ENCODE measurements around the gene NR1H3. TPM values are rescaled to one million over a fixed set of nuclear protein-coding genes. Genes with fewer than 3 reads are reported as not detected.

Gene NR1H3
- total RNA-seq, 1 donor from 2014 or later = 23.5 TPM

DNA sequence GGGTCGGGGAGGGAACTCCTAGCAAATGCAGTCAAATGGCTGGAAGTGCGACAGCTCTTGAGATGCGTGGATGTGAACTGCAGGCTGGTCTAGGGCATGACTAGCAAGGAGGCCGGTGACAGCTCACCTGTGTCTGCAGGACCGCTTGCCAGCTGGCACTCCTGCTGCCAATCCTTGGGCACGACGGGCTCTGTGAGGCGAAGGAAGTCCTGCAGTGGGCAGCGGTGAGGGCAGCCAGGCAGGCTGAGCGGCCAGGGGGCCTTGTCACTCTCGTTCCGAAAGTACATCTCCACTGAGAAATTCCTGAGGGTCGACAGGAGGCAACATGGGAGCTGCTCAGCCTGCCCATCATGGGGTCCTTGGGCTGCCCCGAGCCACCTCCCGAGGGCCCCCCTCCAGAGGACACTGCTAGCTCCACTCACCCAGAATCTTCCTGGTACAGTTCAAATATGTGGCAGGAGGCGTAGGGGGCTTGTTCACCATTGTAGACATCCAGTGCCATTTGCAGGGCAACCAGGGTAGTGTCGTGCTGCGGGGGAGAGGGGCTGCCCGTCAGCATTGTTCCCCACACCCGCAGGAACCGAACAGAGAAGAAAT lies 15.1 kb upstream of the NR1H3 start:
- H3K9ac ChIP-seq (ENCODE audit: low read depth in 1 of 3, low read length in 3 of 3) = no peak overlapping the region
- H3K9me3 ChIP-seq (ENCODE audit: control insufficient read depth in 3 of 3, low read length in 3 of 3) = no peaks in the 10 kb centered on the region
- H3K4me1 ChIP-seq (ENCODE audit: control insufficient read depth in 3 of 3, insufficient read depth in 3 of 3, low read length in 3 of 3) = peaks cover 11 to 14% (median 12%) of the 10 kb centered on the region in 3 donors
- no peak overlapping the region for H3K4me3 ChIP-seq (ENCODE audit: low read length in 3 of 3)
- no peak overlapping the region for H3K27ac ChIP-seq (ENCODE audit: low read depth, low read length)
- H3K27me3 ChIP-seq (ENCODE audit: control insufficient read depth in 3 of 3, insufficient read depth in 3 of 3, low read length in 3 of 3) = no peaks in the 10 kb centered on the region
- H3K36me3 ChIP-seq (ENCODE audit: control insufficient read depth in 3 of 3, insufficient read depth in 3 of 3, low read length in 3 of 3) = peaks cover 71 to 79% (median 74%) of the 10 kb centered on the region in 3 donors

DNA sequence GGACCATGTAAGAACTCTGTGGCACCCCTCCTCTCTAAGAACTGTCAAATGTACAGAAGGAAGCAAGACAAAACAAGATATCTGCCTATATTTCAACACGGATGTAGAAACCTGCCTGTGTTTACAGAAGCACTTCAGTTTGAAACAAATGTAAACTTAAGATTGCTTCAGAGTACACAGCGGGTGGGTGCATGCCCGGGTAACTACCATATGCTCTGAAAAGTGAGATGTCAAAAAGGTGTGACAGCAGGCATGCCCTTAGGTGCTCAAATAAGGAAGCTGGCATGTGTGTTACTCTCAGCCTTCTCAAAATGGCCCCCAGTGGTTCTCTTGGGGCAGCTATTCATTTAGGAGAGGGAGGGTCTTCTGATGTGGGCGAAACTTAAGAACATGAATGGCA lies 14.3 kb upstream of the NR1H3 start:
- no peaks in the 10 kb centered on the region for H3K9me3 ChIP-seq (ENCODE audit: control insufficient read depth in 3 of 3, low read length in 3 of 3)
- H3K27ac ChIP-seq (ENCODE audit: low read depth, low read length) = no peak overlapping the region
- H3K9ac ChIP-seq (ENCODE audit: low read depth in 1 of 3, low read length in 3 of 3) = no peak overlapping the region
- peaks cover 70 to 73% (median 72%) of the 10 kb centered on the region in 3 donors for H3K36me3 ChIP-seq (ENCODE audit: control insufficient read depth in 3 of 3, insufficient read depth in 3 of 3, low read length in 3 of 3)
- no peaks in the 10 kb centered on the region for H3K27me3 ChIP-seq (ENCODE audit: control insufficient read depth in 3 of 3, insufficient read depth in 3 of 3, low read length in 3 of 3)
- H3K4me1 ChIP-seq (ENCODE audit: control insufficient read depth in 3 of 3, insufficient read depth in 3 of 3, low read length in 3 of 3) = peaks cover 16 to 19% (median 17%) of the 10 kb centered on the region in 3 donors
- H3K4me3 ChIP-seq (ENCODE audit: low read length in 3 of 3) = no peak overlapping the region

DNA sequence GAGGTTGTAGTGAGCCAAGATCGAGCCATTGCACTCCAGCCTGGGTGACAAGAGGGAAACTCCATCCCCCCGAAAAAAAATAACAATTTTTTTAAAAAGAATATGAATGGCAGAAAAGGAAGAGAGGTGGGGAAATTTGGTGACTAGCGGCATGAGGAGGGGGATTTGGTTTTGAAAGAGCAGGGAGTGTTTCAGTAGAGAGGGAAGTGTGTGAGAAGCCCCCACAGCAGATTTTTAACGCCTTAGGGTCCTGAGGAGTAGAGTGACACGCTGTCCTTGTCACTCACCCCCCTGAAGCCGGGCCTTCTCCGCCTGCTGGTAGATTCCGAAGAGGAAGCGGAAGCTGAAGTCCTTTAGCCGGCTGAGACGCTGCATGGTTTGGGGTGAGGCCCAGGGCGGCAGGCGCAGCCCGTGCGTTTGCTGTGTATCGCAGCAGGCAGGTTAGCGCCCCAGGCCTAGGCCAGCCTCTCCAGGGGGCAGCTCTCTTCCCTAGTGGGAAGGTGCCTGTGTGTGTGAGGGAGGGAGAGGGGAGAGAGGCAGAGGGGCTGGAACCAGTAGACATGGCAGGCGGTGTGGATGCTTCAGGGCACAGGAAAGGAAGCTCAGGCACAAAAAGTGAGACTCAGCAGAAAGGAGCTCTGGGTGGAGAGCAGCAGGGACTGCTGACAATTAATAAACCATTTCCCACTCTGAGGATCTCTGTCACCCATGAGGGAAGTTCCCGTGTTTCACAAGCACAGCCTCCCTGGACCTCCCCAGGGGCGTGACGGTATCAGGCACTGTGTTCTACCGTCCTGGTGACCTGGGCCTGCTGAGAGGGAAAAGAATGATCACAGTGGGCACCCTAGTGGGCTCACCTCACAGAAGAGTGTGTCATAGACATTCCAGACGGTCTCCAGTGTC lies 13.1 kb upstream of the NR1H3 start:
- H3K9ac ChIP-seq (ENCODE audit: low read depth in 1 of 3, low read length in 3 of 3) = no peak overlapping the region
- H3K36me3 ChIP-seq (ENCODE audit: control insufficient read depth in 3 of 3, insufficient read depth in 3 of 3, low read length in 3 of 3) = peaks cover 60 to 61% (median 61%) of the 10 kb centered on the region in 3 donors
- peak overlapping the region; percentile 15 for H3K27ac ChIP-seq (ENCODE audit: low read depth, low read length)
- peaks cover 23 to 28% (median 24%) of the 10 kb centered on the region in 3 donors for H3K4me1 ChIP-seq (ENCODE audit: control insufficient read depth in 3 of 3, insufficient read depth in 3 of 3, low read length in 3 of 3)
- H3K9me3 ChIP-seq (ENCODE audit: control insufficient read depth in 3 of 3, low read length in 3 of 3) = no peaks in the 10 kb centered on the region
- no peaks in the 10 kb centered on the region for H3K27me3 ChIP-seq (ENCODE audit: control insufficient read depth in 3 of 3, insufficient read depth in 3 of 3, low read length in 3 of 3)
- no peak overlapping the region for H3K4me3 ChIP-seq (ENCODE audit: low read length in 3 of 3)

DNA sequence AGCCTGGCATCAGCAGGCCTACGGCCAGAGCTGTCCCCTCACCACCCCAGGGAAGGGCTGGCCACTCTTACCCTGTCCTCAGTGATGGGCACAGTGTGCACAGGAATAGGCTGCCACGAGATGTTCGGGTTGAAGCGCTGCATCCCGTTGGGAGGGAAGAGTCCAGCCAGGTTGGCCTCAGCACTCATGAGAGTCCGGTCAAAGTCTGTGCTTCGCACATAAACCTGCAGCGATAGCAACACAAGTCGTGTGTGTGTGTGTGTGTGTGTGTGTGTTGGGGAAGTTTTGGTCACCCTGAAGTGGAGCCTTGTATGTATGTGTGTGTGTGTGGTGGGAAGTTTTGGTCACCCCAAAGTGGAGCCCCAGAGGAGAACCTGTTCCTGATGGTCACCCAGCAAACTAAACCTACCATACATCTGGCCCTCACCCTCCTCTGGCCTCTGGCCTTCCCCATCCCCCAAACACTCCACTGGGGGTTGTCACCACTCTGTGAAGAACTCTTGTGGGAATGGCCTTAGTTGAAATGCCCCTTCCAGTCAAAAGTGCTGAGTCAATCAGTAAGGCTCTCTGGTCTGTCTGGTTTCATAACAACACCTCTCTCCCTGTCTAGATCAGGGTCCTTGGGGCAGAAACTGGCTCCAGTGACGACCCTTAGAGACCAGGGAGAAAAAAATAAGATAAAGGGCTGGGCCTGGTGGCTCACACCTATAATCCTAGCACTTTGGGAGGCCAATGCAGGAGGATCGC lies 12.0 kb upstream of the NR1H3 start:
- peak overlapping the region; percentile 15 for H3K27ac ChIP-seq (ENCODE audit: low read depth, low read length)

DNA sequence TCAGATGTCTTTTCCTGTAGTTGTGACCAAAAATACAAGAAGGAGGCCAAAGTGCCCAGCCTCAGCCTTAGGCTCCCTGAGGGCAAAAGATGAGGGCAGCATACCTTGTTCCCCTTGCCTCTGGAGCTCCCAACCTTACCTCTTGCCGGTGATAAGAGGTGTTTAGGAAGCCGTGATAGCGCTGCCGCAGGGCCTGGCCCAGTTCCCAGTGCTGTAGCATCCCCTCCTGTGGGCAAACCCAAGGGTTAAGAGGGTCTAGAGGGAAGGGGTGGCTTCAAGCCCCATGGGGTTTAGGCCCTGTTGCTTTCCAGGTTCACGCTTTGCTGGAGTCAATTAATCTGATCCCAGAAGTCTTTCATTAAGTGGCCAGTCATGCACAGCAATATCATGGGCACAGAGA lies 10.3 kb upstream of the NR1H3 start:
- Histone ChIP-seq H3K9ac (ENCODE audit: low read depth in 1 of 3, low read length in 3 of 3) (peak overlapping the region in 1 of 3 donors; percentile 97), H3K9me3 (ENCODE audit: control insufficient read depth in 3 of 3, low read length in 3 of 3) (no peaks in the 10 kb centered on the region), H3K27me3 (ENCODE audit: control insufficient read depth in 3 of 3, insufficient read depth in 3 of 3, low read length in 3 of 3) (no peaks in the 10 kb centered on the region), H3K4me1 (ENCODE audit: control insufficient read depth in 3 of 3, insufficient read depth in 3 of 3, low read length in 3 of 3) (peaks cover 23 to 30% (median 27%) of the 10 kb centered on the region in 3 donors), H3K27ac (ENCODE audit: low read depth, low read length) (no peak overlapping the region), H3K4me3 (ENCODE audit: low read length in 3 of 3) (peak overlapping the region; percentile 92 to 100 (median 100)), H3K36me3 (ENCODE audit: control insufficient read depth in 3 of 3, insufficient read depth in 3 of 3, low read length in 3 of 3) (peaks cover 38 to 40% (median 39%) of the 10 kb centered on the region in 3 donors)

More for the DNA sequence above, 12.0 kb upstream of the NR1H3 start:
- Histone ChIP-seq H3K9me3 (ENCODE audit: control insufficient read depth in 3 of 3, low read length in 3 of 3) (no peaks in the 10 kb centered on the region), H3K36me3 (ENCODE audit: control insufficient read depth in 3 of 3, insufficient read depth in 3 of 3, low read length in 3 of 3) (peaks cover 52 to 53% (median 52%) of the 10 kb centered on the region in 3 donors), H3K4me1 (ENCODE audit: control insufficient read depth in 3 of 3, insufficient read depth in 3 of 3, low read length in 3 of 3) (peaks cover 23 to 30% (median 27%) of the 10 kb centered on the region in 3 donors), H3K27me3 (ENCODE audit: control insufficient read depth in 3 of 3, insufficient read depth in 3 of 3, low read length in 3 of 3) (no peaks in the 10 kb centered on the region), H3K9ac (ENCODE audit: low read depth in 1 of 3, low read length in 3 of 3) (no peak overlapping the region), H3K4me3 (ENCODE audit: low read length in 3 of 3) (no peak overlapping the region)

GRCh38 chr11:47248304-47248663 lies 9.5 kb upstream of the NR1H3 start:
- peak overlapping the region; percentile 90 to 97 (median 92) for H3K9ac ChIP-seq (ENCODE audit: low read depth in 1 of 3, low read length in 3 of 3)
- peak overlapping the region; percentile 89 for H3K27ac ChIP-seq (ENCODE audit: low read depth, low read length)
- H3K4me1 ChIP-seq (ENCODE audit: control insufficient read depth in 3 of 3, insufficient read depth in 3 of 3, low read length in 3 of 3) = peaks cover 25 to 34% (median 27%) of the 10 kb centered on the region in 3 donors

DNA sequence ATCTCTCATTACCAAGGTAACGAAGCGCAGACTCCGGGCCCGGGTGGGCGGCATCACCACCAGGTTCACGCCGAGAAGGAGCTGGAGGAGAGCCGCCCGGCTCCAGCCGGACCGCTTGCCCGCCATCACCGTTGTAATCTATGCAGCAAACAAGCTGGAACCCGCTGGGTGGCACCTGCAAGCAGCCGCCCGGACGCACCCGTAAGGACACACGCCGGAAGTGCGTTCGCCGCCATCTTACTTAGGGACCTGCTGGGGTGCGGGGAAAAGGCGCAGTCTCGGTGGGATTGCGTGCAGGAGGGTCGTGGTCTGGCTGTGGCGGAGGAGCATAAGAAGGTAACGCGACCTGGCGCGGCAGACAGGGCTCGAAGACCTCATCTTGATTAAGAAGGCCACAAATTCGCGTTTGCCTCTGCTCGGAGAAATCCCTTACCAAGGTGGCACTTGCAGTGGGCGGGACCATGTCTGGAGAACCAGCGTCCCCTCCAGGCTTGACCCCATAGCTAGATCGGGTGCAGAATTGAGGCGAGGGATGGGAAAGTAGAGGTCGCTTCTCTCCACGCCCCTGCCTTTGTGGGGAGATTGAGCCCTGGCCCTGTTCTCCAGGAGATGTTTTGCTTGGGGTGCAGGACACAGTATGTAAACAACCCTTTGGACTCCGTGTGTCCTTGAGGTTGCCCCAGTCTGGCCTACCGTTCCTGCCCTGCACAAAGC lies 9.0 kb upstream of the NR1H3 start, which contains the start of gene ACP2:
Gene ACP2, minus strand, starts transcription at position 151 of the 714 bp plus-strand sequence. Its CDS starts 25 bp downstream, at position 126.
- no peaks in the 10 kb centered on the region for H3K9me3 ChIP-seq (ENCODE audit: control insufficient read depth in 3 of 3, low read length in 3 of 3)
- H3K4me1 ChIP-seq (ENCODE audit: control insufficient read depth in 3 of 3, insufficient read depth in 3 of 3, low read length in 3 of 3) = peaks cover 30 to 39% (median 31%) of the 10 kb centered on the region in 3 donors
- H3K4me3 ChIP-seq (ENCODE audit: low read length in 3 of 3) = peak within 1 kb of the TSS; percentile 92 to 100 (median 100)
- H3K27me3 ChIP-seq (ENCODE audit: control insufficient read depth in 3 of 3, insufficient read depth in 3 of 3, low read length in 3 of 3) = no peaks in the 10 kb centered on the region
- peak within 1 kb of the TSS; percentile 90 to 97 (median 93) for H3K9ac ChIP-seq (ENCODE audit: low read depth in 1 of 3, low read length in 3 of 3)
- H3K27ac ChIP-seq (ENCODE audit: low read depth, low read length) = peak within 1 kb of the TSS; percentile 89
- peaks cover 27 to 29% (median 27%) of the 10 kb centered on the region in 3 donors for H3K36me3 ChIP-seq (ENCODE audit: control insufficient read depth in 3 of 3, insufficient read depth in 3 of 3, low read length in 3 of 3)

More at GRCh38 chr11:47248304-47248663, 9.5 kb upstream of the NR1H3 start:
- Histone ChIP-seq H3K9me3 (ENCODE audit: control insufficient read depth in 3 of 3, low read length in 3 of 3) (no peaks in the 10 kb centered on the region), H3K27me3 (ENCODE audit: control insufficient read depth in 3 of 3, insufficient read depth in 3 of 3, low read length in 3 of 3) (no peaks in the 10 kb centered on the region), H3K36me3 (ENCODE audit: control insufficient read depth in 3 of 3, insufficient read depth in 3 of 3, low read length in 3 of 3) (peaks cover 31 to 32% (median 31%) of the 10 kb centered on the region in 3 donors), H3K4me3 (ENCODE audit: low read length in 3 of 3) (peak overlapping the region; percentile 92 to 100 (median 100))

GRCh38 chr11:47249378-47249715 lies 8.4 kb upstream of the NR1H3 start:
- Histone ChIP-seq H3K9ac (ENCODE audit: low read depth in 1 of 3, low read length in 3 of 3) (peak overlapping the region; percentile 90 to 97 (median 93)), H3K4me3 (ENCODE audit: low read length in 3 of 3) (peak overlapping the region; percentile 92 to 100 (median 100)), H3K9me3 (ENCODE audit: control insufficient read depth in 3 of 3, low read length in 3 of 3) (no peaks in the 10 kb centered on the region), H3K4me1 (ENCODE audit: control insufficient read depth in 3 of 3, insufficient read depth in 3 of 3, low read length in 3 of 3) (peaks cover 36 to 44% (median 37%) of the 10 kb centered on the region in 3 donors), H3K27ac (ENCODE audit: low read depth, low read length) (peak overlapping the region; percentile 89), H3K27me3 (ENCODE audit: control insufficient read depth in 3 of 3, insufficient read depth in 3 of 3, low read length in 3 of 3) (no peaks in the 10 kb centered on the region), H3K36me3 (ENCODE audit: control insufficient read depth in 3 of 3, insufficient read depth in 3 of 3, low read length in 3 of 3) (peaks cover 26 to 27% (median 27%) of the 10 kb centered on the region in 3 donors)

- Histone ChIP-seq H3K4me1 (ENCODE audit: control insufficient read depth in 3 of 3, insufficient read depth in 3 of 3, low read length in 3 of 3) (peaks cover 45 to 54% (median 49%) of the 10 kb centered on the region in 3 donors), H3K27me3 (ENCODE audit: control insufficient read depth in 3 of 3, insufficient read depth in 3 of 3, low read length in 3 of 3) (no peaks in the 10 kb centered on the region), H3K9me3 (ENCODE audit: control insufficient read depth in 3 of 3, low read length in 3 of 3) (no peaks in the 10 kb centered on the region), H3K27ac (ENCODE audit: low read depth, low read length) (no peak overlapping the region), H3K36me3 (ENCODE audit: control insufficient read depth in 3 of 3, insufficient read depth in 3 of 3, low read length in 3 of 3) (peaks cover 9% of the 10 kb centered on the region in 3 donors), H3K4me3 (ENCODE audit: low read length in 3 of 3) (no peak overlapping the region), H3K9ac (ENCODE audit: low read depth in 1 of 3, low read length in 3 of 3) (no peak overlapping the region)
These were observed 6.0 kb upstream of the NR1H3 start for GRCh38 chr11:47251751-47252150.

All from skeletal muscle tissue (tissue), 4 donors.